ENCODE results near the gene LRRC71. TPM values are rescaled to one million over a fixed set of nuclear protein-coding genes. Genes with fewer than 3 reads are reported as not detected.
A peak's percentile ranks its signal among the peaks of the same experiment; 100 is the strongest.

Gene LRRC71
- polyA plus RNA-seq, 3 donors: not detected

- 94% methylated on average over 28 of the region's 29 CpGs for WGBS (ENCODE audit: insufficient coverage)
- Histone ChIP-seq H3K9me3 (replicated peaks in 1 of 2; ENCODE audit: control insufficient read depth in 1 of 2, insufficient read depth in 1 of 2, low read length in 2 of 2) (no peaks in the 10 kb centered on the region), H3K79me2 (ENCODE audit: insufficient read depth, low read length) (no peaks in the 10 kb centered on the region), H3K27me3 (ENCODE audit: control insufficient read depth in 2 of 2, insufficient read depth in 2 of 2, low read length in 2 of 2) (no peaks in the 10 kb centered on the region), H2AFZ (ENCODE audit: insufficient read depth, low read depth, low read length, poor library complexity, severe bottlenecking) (no peak overlapping the region), H4K20me1 (ENCODE audit: insufficient read depth, low read length) (no peaks in the 10 kb centered on the region), H3K36me3 (replicated peaks in 1 of 2; ENCODE audit: control insufficient read depth in 1 of 2, insufficient read depth in 2 of 2, low read length in 2 of 2) (no peaks in the 10 kb centered on the region), H3K27ac (ENCODE audit: low read depth in 1 of 2, low read length in 2 of 2) (no peak overlapping the region), H3K4me2 (replicated peaks; ENCODE audit: extremely low read depth, low read length, poor library complexity, severe bottlenecking) (no peak overlapping the region), H3K4me3 (replicated peaks in 1 of 3; ENCODE audit: low read depth in 2 of 3, low read length in 3 of 3) (no peak overlapping the region), H3K4me1 (ENCODE audit: control insufficient read depth in 1 of 2, insufficient read depth in 2 of 2, low read length in 2 of 2) (peaks cover 7 to 10% of the 10 kb centered on the region in 2 donors), H3K9ac (ENCODE audit: insufficient read depth, low read length, poor library complexity, severe bottlenecking) (no peak overlapping the region)
- Mint-ChIP-seq H3K36me3 (no peaks in the 10 kb centered on the region), H3K4me3 (no peak overlapping the region), H3K27ac (no peak overlapping the region), H3K4me1 (peaks cover 18% of the 10 kb centered on the region), H3K9me3 (peaks cover 0 to 3% (median 0%) of the 10 kb centered on the region in 7 donors), H3K27me3 (ENCODE audit: low read depth in 3 of 3) (peaks cover 1 to 5% (median 4%) of the 10 kb centered on the region in 3 donors)
- no peak for DNase-seq
- intact Hi-C loops (cut with micrococcal nuclease): no loop called here
- TF ChIP-seq, protein P1, sequence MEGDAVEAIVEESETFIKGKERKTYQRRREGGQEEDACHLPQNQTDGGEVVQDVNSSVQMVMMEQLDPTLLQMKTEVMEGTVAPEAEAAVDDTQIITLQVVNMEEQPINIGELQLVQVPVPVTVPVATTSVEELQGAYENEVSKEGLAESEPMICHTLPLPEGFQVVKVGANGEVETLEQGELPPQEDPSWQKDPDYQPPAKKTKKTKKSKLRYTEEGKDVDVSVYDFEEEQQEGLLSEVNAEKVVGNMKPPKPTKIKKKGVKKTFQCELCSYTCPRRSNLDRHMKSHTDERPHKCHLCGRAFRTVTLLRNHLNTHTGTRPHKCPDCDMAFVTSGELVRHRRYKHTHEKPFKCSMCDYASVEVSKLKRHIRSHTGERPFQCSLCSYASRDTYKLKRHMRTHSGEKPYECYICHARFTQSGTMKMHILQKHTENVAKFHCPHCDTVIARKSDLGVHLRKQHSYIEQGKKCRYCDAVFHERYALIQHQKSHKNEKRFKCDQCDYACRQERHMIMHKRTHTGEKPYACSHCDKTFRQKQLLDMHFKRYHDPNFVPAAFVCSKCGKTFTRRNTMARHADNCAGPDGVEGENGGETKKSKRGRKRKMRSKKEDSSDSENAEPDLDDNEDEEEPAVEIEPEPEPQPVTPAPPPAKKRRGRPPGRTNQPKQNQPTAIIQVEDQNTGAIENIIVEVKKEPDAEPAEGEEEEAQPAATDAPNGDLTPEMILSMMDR (IDR thresholded peaks at IDR 0.05): no peak
Measured at GRCh38 chr1:156908541-156908940, 11.9 kb upstream of the LRRC71 start.

DNA sequence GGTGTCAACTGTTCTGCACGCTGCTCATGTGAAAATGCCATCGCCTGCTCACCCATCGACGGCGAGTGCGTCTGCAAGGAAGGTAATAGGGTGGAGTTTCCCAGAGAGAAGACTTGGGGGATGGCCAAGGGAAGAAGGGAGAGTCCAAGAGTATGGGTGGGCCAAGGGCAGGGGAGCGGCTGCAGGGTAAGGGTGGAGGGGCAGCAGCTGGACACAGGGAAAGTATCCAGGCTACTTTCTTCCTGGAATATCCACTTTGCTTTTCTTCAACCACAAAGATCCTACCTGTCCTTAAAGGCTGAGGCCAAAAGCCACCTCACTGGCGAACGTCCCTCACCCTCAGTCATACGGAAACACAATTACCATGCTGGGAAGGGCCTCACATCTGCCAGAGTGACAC lies 11.5 kb upstream of the LRRC71 start:
- TF ChIP-seq, protein P1 (IDR thresholded peaks at IDR 0.05): no peak
- intact Hi-C loops (cut with micrococcal nuclease): no loop called here
- Histone ChIP-seq H3K9ac (ENCODE audit: insufficient read depth, low read length, poor library complexity, severe bottlenecking) (no peak overlapping the region), H3K36me3 (replicated peaks in 1 of 2; ENCODE audit: control insufficient read depth in 1 of 2, insufficient read depth in 2 of 2, low read length in 2 of 2) (no peaks in the 10 kb centered on the region), H3K4me1 (ENCODE audit: control insufficient read depth in 1 of 2, insufficient read depth in 2 of 2, low read length in 2 of 2) (peaks cover 7 to 10% of the 10 kb centered on the region in 2 donors), H4K20me1 (ENCODE audit: insufficient read depth, low read length) (no peaks in the 10 kb centered on the region), H2AFZ (ENCODE audit: insufficient read depth, low read depth, low read length, poor library complexity, severe bottlenecking) (no peak overlapping the region), H3K4me3 (replicated peaks in 1 of 3; ENCODE audit: low read depth in 2 of 3, low read length in 3 of 3) (no peak overlapping the region), H3K4me2 (replicated peaks; ENCODE audit: extremely low read depth, low read length, poor library complexity, severe bottlenecking) (no peak overlapping the region), H3K27me3 (ENCODE audit: control insufficient read depth in 2 of 2, insufficient read depth in 2 of 2, low read length in 2 of 2) (no peaks in the 10 kb centered on the region), H3K9me3 (replicated peaks in 1 of 2; ENCODE audit: control insufficient read depth in 1 of 2, insufficient read depth in 1 of 2, low read length in 2 of 2) (no peaks in the 10 kb centered on the region), H3K27ac (ENCODE audit: low read depth in 1 of 2, low read length in 2 of 2) (no peak overlapping the region), H3K79me2 (ENCODE audit: insufficient read depth, low read length) (no peaks in the 10 kb centered on the region)
- no peak for DNase-seq
- 91% methylated on average over 9 of the region's 10 CpGs for WGBS (ENCODE audit: insufficient coverage)
- no peak overlapping the region for H3K4me3 Mint-ChIP-seq
- H3K27ac Mint-ChIP-seq: peak overlapping the region in 1 of 7 donors; percentile 25
- peaks cover 18% of the 10 kb centered on the region for H3K4me1 Mint-ChIP-seq
- H3K27me3 Mint-ChIP-seq (ENCODE audit: low read depth in 3 of 3): peaks cover 3 to 5% (median 4%) of the 10 kb centered on the region in 3 donors
- H3K9me3 Mint-ChIP-seq: peaks cover 0 to 3% (median 0%) of the 10 kb centered on the region in 7 donors
- H3K36me3 Mint-ChIP-seq: no peaks in the 10 kb centered on the region
